ENCODE measurements around the gene MUC15.
"Not testable (repeated sequence)": the region's sequence is repeated elsewhere in the genome, so short reads cannot be mapped to it uniquely, and the experiment has no call there.

The MUC15 gene, protein sequence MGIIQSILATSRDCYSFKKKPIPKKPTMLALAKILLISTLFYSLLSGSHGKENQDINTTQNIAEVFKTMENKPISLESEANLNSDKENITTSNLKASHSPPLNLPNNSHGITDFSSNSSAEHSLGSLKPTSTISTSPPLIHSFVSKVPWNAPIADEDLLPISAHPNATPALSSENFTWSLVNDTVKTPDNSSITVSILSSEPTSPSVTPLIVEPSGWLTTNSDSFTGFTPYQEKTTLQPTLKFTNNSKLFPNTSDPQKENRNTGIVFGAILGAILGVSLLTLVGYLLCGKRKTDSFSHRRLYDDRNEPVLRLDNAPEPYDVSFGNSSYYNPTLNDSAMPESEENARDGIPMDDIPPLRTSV

GRCh38 chr11:26571861-26572654 lies at the start of gene MUC15:
TSS of gene MUC15 (minus strand) at chr11:26572263. CDS start at chr11:26567094, 5,169 bp downstream.
- DNase-seq, result no peak

- no peak for DNase-seq
Observed at GRCh38 chr11:26621132-26621531, 49.1 kb upstream of the MUC15 start.

- DNase-seq, result no peak
Observed at GRCh38 chr11:26620282-26621045, 48.4 kb upstream of the MUC15 start.

- DNase-seq, result no peak
Observed at GRCh38 chr11:26618441-26618840, 46.4 kb upstream of the MUC15 start.

DNA sequence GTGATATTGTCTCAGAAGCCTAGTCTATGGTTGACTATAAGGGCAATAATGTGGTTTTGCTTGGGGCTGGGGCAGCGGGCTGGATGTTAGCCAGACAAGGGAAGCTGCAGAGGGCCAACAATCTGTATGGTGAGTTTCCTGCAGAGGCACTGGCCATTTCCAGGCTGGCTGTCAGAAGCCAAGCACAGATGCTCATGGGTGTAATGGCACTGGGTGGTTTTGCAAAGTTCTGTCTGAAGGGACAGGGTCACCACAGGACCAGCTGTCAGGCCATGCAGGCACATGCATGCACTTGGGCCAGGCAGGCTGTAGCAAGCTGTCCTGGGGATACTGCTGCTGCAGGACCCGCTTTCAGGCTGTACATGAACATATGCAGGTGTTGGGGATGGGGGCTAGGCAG lies 41.7 kb upstream of the MUC15 start:
- no peak for DNase-seq

GRCh38 chr11:26608507-26609146 lies 36.6 kb upstream of the MUC15 start:
- no peak for DNase-seq

DNA sequence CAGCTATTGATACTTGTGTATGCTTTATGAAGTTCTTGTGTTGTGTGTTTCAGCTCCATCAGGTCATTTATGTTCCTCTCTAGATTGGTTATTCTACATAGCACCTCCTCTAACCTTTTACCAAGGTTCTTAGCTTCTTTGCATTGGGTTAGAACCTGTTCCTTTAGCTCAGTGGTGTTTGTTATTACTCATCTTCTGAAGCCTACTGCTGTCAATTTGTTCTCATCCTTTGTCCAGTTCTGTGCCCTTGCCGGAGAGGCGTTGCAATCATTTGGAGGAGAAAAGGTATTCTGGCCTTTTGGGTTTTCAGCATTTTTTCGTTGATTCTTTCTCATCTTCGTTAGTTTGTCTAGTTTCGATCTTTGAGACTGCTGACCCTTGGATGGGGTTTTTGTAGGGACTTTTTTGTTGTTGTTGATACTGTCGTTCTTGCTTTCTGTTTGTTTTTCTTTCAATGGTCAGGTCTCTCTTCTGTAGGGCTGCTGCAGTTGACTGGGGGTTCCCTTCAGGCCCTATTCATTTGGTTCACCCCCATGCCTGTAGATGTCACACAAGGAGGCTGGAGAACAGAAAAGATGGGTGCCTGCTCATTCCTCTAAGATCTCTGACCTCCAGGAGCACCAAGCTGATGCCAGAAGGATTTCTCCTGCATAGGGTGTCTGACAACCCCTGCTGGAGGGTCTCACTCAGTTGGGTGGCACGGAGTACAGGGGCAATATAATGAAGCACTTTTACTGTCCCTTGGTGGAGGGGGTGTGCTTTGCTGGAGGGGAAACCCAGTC lies 35.9 kb upstream of the MUC15 start:
- DNase-seq, result no peak

GRCh38 chr11:26599876-26600434 lies 27.9 kb upstream of the MUC15 start:
- no peak for DNase-seq

DNA sequence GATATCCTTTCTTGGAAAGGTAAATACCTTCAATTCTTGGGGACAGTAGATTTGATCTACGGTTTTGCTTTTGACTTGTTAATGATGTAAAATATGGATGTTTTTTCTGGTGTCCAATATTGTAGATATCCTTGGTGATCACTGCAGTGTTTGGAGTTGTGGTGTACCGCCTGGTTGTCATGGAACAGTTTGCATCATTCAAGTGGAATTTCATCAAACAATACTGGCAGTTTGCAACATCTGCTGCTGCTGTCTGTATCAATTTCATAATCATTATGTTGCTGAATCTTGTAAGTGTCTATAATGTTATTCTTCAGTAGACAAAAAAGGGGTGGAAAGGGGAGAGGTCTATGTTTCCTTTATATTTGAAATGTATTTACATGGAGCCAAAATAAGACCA lies 27.4 kb upstream of the MUC15 start:
- no peak for DNase-seq

GRCh38 chr11:26597899-26598298 lies 25.8 kb upstream of the MUC15 start:
- DNase-seq, result no peak

DNA sequence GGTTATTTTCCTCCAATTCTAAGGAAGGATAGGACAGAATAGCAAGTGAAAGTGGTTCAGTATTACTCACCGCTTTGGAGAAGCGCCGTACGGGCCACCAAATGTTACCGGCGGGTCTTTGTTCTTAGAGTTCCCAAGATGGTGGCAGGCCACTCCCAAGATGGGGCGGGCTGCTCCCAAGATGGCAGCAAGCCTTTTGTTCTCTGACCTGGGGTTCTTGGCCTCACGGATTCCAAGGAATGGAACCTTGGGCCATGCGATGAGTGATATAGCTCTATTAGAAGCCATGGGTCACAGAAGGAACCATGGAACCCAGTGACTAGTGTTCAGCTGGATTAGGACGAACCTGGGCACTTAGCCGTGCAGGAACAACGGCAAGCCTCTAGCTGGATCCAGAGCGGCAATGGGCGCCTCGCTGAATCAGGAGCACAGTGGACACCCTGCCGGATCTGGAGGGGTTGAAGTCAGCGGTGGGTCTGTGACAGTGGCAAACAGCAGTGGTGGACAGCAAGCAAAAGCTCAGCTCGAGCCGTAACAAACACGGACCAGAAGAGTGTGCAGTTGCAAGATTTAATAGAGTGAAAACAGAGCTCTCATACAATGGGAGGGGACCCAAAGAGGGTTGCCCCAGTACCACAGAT lies 25.1 kb upstream of the MUC15 start:
- DNase-seq, result not testable (repeated sequence)

DNA sequence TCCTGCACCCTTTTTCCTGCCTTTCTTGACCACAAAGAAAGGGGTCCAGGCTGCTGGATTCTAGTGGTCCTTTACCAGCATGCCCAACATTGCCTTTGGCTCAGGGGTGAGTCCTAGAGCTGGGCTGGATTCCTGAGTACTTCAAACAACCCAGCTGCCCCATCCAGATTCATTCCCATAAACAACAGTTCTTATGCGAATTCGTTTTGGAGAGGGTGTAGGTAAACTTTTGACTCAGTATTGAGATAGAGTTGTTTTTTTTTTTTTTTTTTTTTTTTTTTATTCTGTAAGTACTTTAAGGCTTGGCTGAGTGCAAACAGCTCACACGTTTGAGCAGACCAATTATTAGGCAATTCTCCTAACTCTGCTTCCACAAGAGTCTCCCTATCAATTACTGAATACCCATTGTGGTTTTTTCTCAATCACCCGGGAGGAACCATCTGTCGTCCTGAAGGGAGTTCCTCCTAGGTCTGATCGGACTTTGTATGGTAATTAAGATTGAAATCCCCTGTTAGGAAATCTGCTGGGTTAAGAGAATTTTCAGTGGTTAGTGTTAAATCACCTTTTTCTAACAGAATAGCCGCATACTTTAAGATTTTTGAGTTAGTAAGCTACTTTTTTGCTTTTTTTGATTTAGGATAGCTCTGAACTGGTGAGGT lies 23.3 kb upstream of the MUC15 start:
- not testable (repeated sequence) for DNase-seq

DNA sequence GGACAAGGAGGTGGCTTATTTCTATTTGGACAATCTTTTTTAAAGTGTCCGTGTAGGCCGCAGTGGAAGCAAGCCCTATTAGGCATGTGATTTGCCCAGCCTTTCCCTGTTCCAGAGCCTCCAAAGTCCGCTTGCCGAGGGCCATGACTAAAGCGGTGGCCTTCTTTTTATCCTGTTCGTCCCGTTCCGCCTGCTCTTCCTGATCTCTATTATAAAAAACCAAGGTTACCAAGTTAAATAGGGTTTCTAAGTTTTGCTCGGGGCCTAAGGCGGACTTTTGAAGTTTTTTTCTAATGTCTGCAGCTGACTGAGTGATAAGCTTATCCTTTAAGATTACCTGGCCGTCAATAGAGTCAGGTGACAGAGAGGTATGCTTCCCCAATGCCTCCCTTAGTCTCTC lies 21.6 kb upstream of the MUC15 start:
- DNase-seq, result no peak

DNA sequence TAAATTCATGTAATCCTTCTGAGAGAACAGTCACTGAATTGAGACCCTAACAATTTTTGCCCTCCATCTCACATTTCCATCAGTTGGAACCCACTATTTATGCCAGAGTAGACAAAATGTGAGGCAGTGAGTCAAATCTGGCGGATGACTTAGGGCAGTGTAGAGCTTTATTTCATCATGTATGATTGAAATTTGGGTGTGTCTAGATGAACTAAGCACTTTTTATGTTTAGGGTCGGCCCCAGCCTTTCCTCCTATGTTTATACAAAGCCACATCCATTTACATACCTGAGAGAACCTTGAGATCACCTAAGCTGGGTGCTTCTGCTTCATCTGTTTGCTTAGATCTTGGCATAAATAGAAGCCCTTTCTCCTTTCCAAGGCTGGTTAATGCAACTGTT lies 15.0 kb upstream of the MUC15 start:
- no peak for DNase-seq

DNA sequence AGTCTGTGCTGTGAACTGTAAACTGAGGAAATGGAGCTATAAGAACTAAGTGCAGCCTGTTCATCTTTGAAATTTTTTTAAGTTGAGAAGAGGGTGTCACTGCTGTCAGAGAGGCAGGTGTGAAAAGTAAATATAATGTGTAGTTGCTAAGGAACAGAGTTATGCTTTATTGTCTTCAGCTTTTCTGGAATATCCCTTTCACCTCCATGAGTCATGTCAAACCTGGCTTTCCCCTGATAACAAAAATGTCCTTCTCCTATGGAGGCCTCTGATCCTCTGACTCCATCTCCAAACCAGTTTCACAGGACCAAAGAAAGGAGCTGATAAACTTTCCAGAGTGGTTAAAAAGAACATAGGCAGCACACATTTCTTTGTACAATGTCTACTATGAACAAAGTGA lies 12.8 kb upstream of the MUC15 start:
- DNase-seq, result no peak

DNA sequence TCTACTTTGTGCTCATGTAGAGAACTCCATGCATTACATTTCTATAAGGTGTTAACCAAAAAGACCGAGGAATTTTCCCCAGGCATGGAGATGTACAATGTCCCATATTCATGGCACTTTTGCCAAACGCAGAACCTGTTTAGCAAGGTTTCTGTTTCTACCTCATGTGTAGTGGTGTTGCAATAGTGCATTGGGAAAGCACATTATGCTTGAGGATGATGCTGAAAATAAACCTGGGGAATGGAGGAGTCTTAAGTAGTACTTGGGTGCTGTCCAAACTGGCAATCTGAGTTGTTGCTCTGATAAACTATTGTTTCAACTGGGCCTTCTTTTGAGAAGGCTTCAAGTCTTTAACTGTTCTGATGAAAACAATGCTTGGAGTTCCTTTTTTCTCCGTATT lies 11.5 kb upstream of the MUC15 start:
- DNase-seq, result no peak

- DNase-seq, result no peak
Observed at GRCh38 chr11:26580929-26581328, 8.9 kb upstream of the MUC15 start.

GRCh38 chr11:26579683-26580082 lies 7.6 kb upstream of the MUC15 start:
- DNase-seq, result no peak

GRCh38 chr11:26578998-26579661 lies 7.1 kb upstream of the MUC15 start:
- no peak for DNase-seq

DNA sequence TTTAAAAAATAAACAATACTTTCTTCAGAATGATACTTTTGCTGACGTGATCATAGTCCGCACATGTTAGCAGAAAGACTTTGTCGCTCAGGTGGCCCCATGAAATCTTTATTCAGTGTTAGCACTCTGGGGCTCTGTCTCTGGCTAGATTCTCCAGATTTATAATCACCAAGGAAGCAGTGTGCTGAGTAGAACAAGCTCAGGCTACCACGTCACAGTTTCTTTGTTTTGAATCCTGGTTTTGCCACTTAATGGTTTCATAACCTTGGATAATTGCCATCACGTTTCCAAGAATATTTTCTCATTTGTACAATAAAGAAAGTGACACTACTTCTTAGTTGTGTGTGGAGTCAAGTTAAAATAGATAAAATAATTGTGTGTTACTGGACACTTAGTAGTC lies 3.9 kb upstream of the MUC15 start:
- DNase-seq, result no peak
